H1 (cell line): ENCODE data around the gene ALS2CL.

Source experiments
- BRCA1 ChIP-seq: IDR thresholded peaks from 2 replicates; pipeline ENCODE4 v1.6.1; 2012; ENCODE audit warnings: low read depth, low read length, improper control_type of control experiment
- CHD2 ChIP-seq: IDR thresholded peaks from 2 replicates; pipeline ENCODE4 v1.6.1; 2012; ENCODE audit warnings: low read length, improper control_type of control experiment
- CTCF ChIP-seq, 3 experiments: IDR thresholded peaks; 1 replicate in 2 of 3; 2 replicates in 1 of 3; pipeline versions ENCODE4 v1.5.1 to v1.6.1; 2011; ENCODE audit warnings: low read length in 3 of 3, mild to moderate bottlenecking in 3 of 3, inconsistent platforms in 2 of 3, low read depth in 1 of 3, moderate library complexity in 1 of 3; ENCODE audit not compliant: insufficient read depth in 1 of 3; ENCODE audit errors: control extremely low read depth in 1 of 3
- HDAC2 ChIP-seq, 2 experiments: fragments of 300-600 bp in 1 of 2; sonication (generic) in 1 of 2; IDR thresholded peaks; 2 replicates each; pipeline ENCODE4 v1.6.1; 2011 to 2012; ENCODE audit warnings: low read depth in 2 of 2, low read length in 2 of 2, mild to moderate bottlenecking in 2 of 2, moderate library complexity in 2 of 2, borderline replicate concordance in 1 of 2, inconsistent platforms in 1 of 2
- POLR2A ChIP-seq, 2 experiments: IDR thresholded peaks; 1 replicate in 1 of 2; 2 replicates in 1 of 2; pipeline ENCODE4 v1.6.1; 2011; ENCODE audit warnings: low read depth in 2 of 2, low read length in 2 of 2, mild to moderate bottlenecking in 2 of 2; ENCODE audit errors: control extremely low read depth in 1 of 2
- SAP30 ChIP-seq: fragments of 300-600 bp; sonication (generic); IDR thresholded peaks from 2 replicates; pipeline ENCODE4 v1.7.1; 2012; ENCODE audit warnings: low read length, moderate library complexity, mild to moderate bottlenecking, inconsistent platforms; ENCODE audit not compliant: insufficient read depth, insufficient replicate concordance

- TF ChIP-seq POLR2A (IDR thresholded peaks at IDR 0.05; ENCODE audit: control extremely low read depth in 1 of 2, low read depth in 2 of 2, low read length in 2 of 2) = no peak
- TF ChIP-seq SAP30 = no peak
- no peak for TF ChIP-seq HDAC2 (IDR thresholded peaks at IDR 0.05; ENCODE audit: borderline replicate concordance in 1 of 2, low read depth in 2 of 2, low read length in 2 of 2)
- no peak for TF ChIP-seq CTCF (IDR thresholded peaks at IDR 0.05; ENCODE audit: control extremely low read depth in 1 of 3, insufficient read depth in 1 of 3, low read depth in 1 of 3, low read length in 3 of 3)
- no peak for TF ChIP-seq BRCA1
- no peak for TF ChIP-seq CHD2
Observed at GRCh38 chr3:46662771-46663551, 30.5 kb downstream of the ALS2CL start.
